Parathyroid adenoma (tissue), 2 donors: ENCODE data around the gene SPACDR.
"Not testable (repeated sequence)": the region's sequence is repeated elsewhere in the genome, so short reads cannot be mapped to it uniquely, and the experiment has no call there.

Experiments
- H2AFZ ChIP-seq: fragments of 300-600 bp; sonication (generic); one replicate; pipeline ENCODE4 v1.7.0; 2017; ENCODE audit warnings: antibody characterized with exemption, mild to moderate bottlenecking
- H3K27ac ChIP-seq: fragments of 300-600 bp; sonication (generic); one replicate; pipeline ENCODE4 v1.7.0; 2017
- H3K27me3 ChIP-seq: fragments of 300-600 bp; sonication (generic); one replicate; pipeline ENCODE4 v1.7.0; 2017; ENCODE audit warnings: low read length; ENCODE audit not compliant: control insufficient read depth, insufficient read depth
- H3K36me3 ChIP-seq: fragments of 300-600 bp; sonication (generic); one replicate; pipeline ENCODE4 v1.7.0; 2017; ENCODE audit warnings: low read length; ENCODE audit not compliant: control insufficient read depth, insufficient read depth
- H3K4me1 ChIP-seq: fragments of 300-600 bp; sonication (generic); one replicate; pipeline ENCODE4 v1.7.0; 2017; ENCODE audit warnings: control low read depth
- H3K4me2 ChIP-seq: fragments of 300-600 bp; sonication (generic); one replicate; pipeline ENCODE4 v1.7.0; 2017; ENCODE audit warnings: low read length
- H3K4me3 ChIP-seq: fragments of 300-600 bp; sonication (generic); one replicate; pipeline ENCODE4 v1.7.0; 2017; ENCODE audit warnings: low read depth, low read length
- H3K79me2 ChIP-seq: fragments of 300-600 bp; sonication (generic); one replicate; pipeline ENCODE4 v1.7.0; 2017; ENCODE audit warnings: control low read depth
- H3K9ac ChIP-seq: fragments of 300-600 bp; sonication (generic); one replicate; pipeline ENCODE4 v1.7.0; 2017; ENCODE audit warnings: mild to moderate bottlenecking
- H3K9me3 ChIP-seq: fragments of 300-600 bp; sonication (generic); one replicate; pipeline ENCODE4 v1.7.0; 2017; ENCODE audit warnings: low read length; ENCODE audit not compliant: control insufficient read depth
- TF ChIP-seq, protein P1 (sequence below): fragments of 300-600 bp; sonication (generic); IDR thresholded peaks from one replicate; pipeline ENCODE4 v1.7.0; 2017; ENCODE audit warnings: antibody characterized with exemption, mild to moderate bottlenecking
- donor health status: primary hyperparathyroidism.

Gene SPACDR

DNA sequence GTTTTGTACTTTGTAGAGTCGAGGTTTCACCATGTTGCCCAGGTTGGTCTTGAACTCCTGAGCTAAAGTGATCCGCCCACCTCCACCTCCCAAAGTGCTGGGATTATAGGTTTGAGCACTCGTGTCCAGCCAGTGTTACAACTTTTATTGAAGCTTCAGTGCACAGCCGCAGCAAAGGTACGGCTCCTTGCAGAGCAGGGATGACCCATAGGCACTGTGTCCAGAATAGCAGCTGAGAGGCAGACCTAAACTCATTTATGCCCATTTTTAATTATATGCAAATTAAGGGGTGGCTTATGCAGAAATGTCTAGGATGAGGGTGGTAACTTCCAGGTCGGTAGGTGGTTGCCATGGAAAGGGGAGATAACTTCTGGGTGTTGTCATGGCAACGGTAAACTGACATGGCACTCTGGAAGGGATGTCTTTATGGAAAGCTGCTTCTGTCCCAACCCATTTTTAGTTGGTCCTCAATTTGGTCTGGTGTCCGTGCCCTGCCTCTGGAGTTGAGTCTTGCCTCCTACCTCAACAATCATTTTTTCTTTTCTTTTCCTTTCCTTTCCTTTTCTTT is 42.4 kb upstream of the SPACDR start:
- H3K4me2 ChIP-seq = no peak overlapping the region
- no peak overlapping the region for H2AFZ ChIP-seq
- H3K27me3 ChIP-seq = no peaks in the 10 kb centered on the region
- no peaks in the 10 kb centered on the region for H3K9me3 ChIP-seq
- no peaks in the 10 kb centered on the region for H3K79me2 ChIP-seq
- no peak overlapping the region for H3K9ac ChIP-seq
- no peaks in the 10 kb centered on the region for H3K36me3 ChIP-seq
- H3K27ac ChIP-seq = no peak overlapping the region
- H3K4me3 ChIP-seq = no peak overlapping the region
- TF ChIP-seq, protein P1, sequence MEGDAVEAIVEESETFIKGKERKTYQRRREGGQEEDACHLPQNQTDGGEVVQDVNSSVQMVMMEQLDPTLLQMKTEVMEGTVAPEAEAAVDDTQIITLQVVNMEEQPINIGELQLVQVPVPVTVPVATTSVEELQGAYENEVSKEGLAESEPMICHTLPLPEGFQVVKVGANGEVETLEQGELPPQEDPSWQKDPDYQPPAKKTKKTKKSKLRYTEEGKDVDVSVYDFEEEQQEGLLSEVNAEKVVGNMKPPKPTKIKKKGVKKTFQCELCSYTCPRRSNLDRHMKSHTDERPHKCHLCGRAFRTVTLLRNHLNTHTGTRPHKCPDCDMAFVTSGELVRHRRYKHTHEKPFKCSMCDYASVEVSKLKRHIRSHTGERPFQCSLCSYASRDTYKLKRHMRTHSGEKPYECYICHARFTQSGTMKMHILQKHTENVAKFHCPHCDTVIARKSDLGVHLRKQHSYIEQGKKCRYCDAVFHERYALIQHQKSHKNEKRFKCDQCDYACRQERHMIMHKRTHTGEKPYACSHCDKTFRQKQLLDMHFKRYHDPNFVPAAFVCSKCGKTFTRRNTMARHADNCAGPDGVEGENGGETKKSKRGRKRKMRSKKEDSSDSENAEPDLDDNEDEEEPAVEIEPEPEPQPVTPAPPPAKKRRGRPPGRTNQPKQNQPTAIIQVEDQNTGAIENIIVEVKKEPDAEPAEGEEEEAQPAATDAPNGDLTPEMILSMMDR = no peak
- no peaks in the 10 kb centered on the region for H3K4me1 ChIP-seq

DNA sequence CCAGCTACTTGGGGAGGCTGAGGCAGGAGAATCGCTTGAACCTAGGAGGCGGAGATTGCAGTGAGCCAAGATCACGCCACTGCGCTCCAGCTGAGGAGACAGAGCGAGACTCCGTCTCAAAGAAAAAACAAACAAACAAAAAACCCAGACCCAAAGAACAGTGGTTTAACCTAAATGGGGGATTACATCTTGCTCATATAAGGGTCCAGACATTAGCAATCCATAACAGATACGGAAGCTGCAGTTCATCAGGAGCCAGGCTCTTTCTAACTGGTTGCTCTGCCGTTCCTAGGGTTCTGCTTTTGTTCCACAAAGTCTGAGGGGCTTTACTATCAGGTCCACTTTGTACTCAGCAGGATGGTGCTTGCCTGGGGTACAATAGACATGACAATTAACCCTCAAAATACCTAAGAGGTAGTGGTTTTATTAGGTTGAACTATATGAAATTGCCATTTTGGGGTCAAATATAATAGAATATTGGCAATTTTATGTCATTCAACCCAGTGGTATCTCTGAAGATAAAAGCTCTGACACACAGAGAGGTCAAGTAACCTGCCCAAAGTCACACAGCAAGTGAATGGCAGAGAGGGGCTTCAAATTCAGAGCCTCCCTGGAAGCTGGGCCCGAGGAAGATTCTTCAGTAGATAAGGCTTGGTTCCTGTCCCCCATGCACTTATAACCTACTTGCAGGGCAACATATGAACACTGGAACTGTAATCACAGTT is 41.0 kb upstream of the SPACDR start:
- Histone ChIP-seq H3K36me3 (no peaks in the 10 kb centered on the region), H3K4me3 (no peak overlapping the region), H3K27ac (no peak overlapping the region), H3K27me3 (no peaks in the 10 kb centered on the region), H3K9me3 (no peaks in the 10 kb centered on the region), H3K4me2 (no peak overlapping the region), H2AFZ (no peak overlapping the region), H3K79me2 (no peaks in the 10 kb centered on the region), H3K9ac (no peak overlapping the region), H3K4me1 (no peaks in the 10 kb centered on the region)
- TF ChIP-seq, protein P1 = no peak

DNA sequence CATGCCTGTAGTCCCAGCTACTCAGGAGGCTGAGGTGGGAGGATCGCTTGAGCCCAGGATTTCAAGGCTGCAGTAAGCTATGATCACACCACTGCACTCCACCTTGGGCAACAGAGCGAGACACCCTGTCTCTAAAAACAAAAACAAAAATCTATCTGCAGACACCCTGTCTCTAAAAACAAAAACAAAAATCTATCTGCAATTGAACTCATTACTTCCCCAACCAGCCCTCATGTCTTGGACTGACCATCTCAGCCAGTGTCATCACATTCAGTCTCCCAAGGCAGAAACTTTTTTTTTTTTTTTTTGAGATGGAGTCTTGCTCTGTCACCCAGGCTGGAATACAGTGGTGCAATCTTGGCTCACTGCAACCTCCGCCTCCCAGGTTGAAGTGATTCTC is 40.0 kb upstream of the SPACDR start:
- H3K27me3 ChIP-seq, H3K4me3 ChIP-seq, H3K9me3 ChIP-seq, H3K36me3 ChIP-seq, H2AFZ ChIP-seq, H3K4me1 ChIP-seq, H3K79me2 ChIP-seq, H3K9ac ChIP-seq, H3K27ac ChIP-seq, H3K4me2 ChIP-seq: not testable (repeated sequence)

DNA sequence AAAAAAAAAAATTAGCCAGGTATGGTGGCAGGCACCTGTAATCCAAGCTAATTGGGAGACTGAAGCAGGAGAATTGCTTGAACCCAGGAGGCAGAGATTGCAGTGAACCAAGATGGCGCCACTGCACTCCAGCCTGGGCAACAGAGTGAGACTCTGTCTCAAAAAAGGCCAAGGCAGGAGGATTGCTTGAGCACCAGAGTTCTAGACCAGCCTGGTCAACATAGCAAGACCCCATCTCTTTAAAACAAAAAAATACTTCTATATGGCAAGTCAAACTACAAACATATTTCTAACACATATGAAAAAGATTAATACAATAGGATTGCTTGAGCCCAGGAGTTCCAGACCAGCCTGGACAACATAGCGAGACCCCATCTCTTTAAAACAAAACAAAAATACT is 36.7 kb upstream of the SPACDR start:
- not testable (repeated sequence) for H3K4me2 ChIP-seq

DNA sequence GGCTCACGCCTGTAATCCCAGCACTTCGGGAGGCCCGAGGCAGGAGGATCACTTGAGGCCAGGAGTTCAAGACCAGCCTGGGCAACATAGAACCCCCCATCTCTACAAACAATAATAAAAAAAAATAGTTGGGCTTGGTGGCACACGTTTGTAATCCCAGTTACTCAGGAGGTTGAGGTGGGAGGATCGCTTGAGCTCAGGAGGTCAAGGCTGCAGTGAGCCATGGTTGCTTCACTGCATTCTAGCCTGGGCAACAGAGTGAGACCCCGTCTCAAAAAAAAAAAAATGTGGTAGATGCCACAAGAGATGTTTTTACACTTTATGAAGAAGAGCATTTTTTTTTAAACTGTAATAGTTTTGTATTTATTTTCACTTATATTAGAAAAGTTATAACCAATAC is 32.4 kb upstream of the SPACDR start:
- no peak overlapping the region for H3K4me3 ChIP-seq
- no peaks in the 10 kb centered on the region for H3K79me2 ChIP-seq
- no peak overlapping the region for H3K27ac ChIP-seq
- TF ChIP-seq, protein P1 = no peak
- no peaks in the 10 kb centered on the region for H3K9me3 ChIP-seq
- H3K27me3 ChIP-seq = no peaks in the 10 kb centered on the region
- H3K4me1 ChIP-seq = no peaks in the 10 kb centered on the region
- H2AFZ ChIP-seq = no peak overlapping the region
- no peaks in the 10 kb centered on the region for H3K36me3 ChIP-seq
- H3K4me2 ChIP-seq = no peak overlapping the region
- H3K9ac ChIP-seq = no peak overlapping the region

More for the DNA sequence above, 36.7 kb upstream of the SPACDR start:
- not testable (repeated sequence) for H3K4me1 ChIP-seq, H3K79me2 ChIP-seq, H3K27ac ChIP-seq, H3K9me3 ChIP-seq, H3K9ac ChIP-seq, H3K36me3 ChIP-seq, H3K4me3 ChIP-seq, H2AFZ ChIP-seq, H3K27me3 ChIP-seq
